ENCODE data around the gene HLX.

- TF ChIP-seq CTCF (IDR thresholded peaks at IDR 0.05) (no peak), POLR2A (IDR thresholded peaks at IDR 0.05) (no peak), POLR2AphosphoS5 (IDR thresholded peaks at IDR 0.05) (no peak)
Measured at GRCh38 chr1:220875260-220875659, 4.0 kb upstream of the HLX start.

All from upper lobe of left lung (tissue), 4 donors.